ENCODE data around the gene GNB4. TPM values are rescaled to one million over a fixed set of nuclear protein-coding genes. Genes with fewer than 3 reads are reported as not detected.

The GNB4 gene
- total RNA-seq: 100 to 1,000 TPM in 1 of 4 donors, 10 to 100 TPM in 3; 74.2 to 158 (median 82.1) TPM

- Histone ChIP-seq H3K4me3 (peak within 1 kb of the TSS; percentile 63 to 79), H3K27ac (peak within 1 kb of the TSS; percentile 80 to 98 (median 96)), H3K4me1 (peaks cover 27 to 48% (median 30%) of the 10 kb centered on the region in 3 donors), H3K9me3 (no peaks in the 10 kb centered on the region), H3K36me3 (no peaks in the 10 kb centered on the region), H3K27me3 (no peaks in the 10 kb centered on the region)
- TF ChIP-seq CTCF (IDR thresholded peaks at IDR 0.05) (peak in 1 of 4 experiments; percentile 12), POLR2A (IDR thresholded peaks at IDR 0.05) (peak; percentile 78 to 82), EP300 (IDR thresholded peaks at IDR 0.05) (no peak), POLR2AphosphoS5 (IDR thresholded peaks at IDR 0.05) (peak; percentile 34)
- peak; percentile 95 for ATAC-seq
- 0 to 1% methylated on average over 9 to 18 of the region's 90 CpGs for WGBS, 2 donors (ENCODE audit: low coverage in 1 of 2)
These were observed at the start of gene GNB4 for GRCh38 chr3:179451265-179452175. TSS of gene GNB4 (minus strand) at chr3:179451470. CDS start at chr3:179426200, 25,270 bp downstream.

- no peaks in the 10 kb centered on the region for H3K27me3 ChIP-seq
- no peak for ATAC-seq
- H3K27ac ChIP-seq: no peak overlapping the region
- TF ChIP-seq CTCF (IDR thresholded peaks at IDR 0.05) (no peak), EP300 (IDR thresholded peaks at IDR 0.05) (no peak), POLR2A (IDR thresholded peaks at IDR 0.05) (no peak), POLR2AphosphoS5 (IDR thresholded peaks at IDR 0.05) (no peak)
- H3K36me3 ChIP-seq: no peaks in the 10 kb centered on the region
- no peaks in the 10 kb centered on the region for H3K4me1 ChIP-seq
- H3K9me3 ChIP-seq: peaks cover 0 to 61% (median 4%) of the 10 kb centered on the region in 3 donors
- no peak overlapping the region for H3K4me3 ChIP-seq
These were observed 44.2 kb upstream of the GNB4 start for GRCh38 chr3:179495483-179495882.

GRCh38 chr3:179493260-179493659, 42.0 kb upstream of the GNB4 start:
- peaks cover 0 to 61% (median 4%) of the 10 kb centered on the region in 3 donors for H3K9me3 ChIP-seq
- no peak overlapping the region for H3K4me3 ChIP-seq
- H3K4me1 ChIP-seq: no peaks in the 10 kb centered on the region
- H3K27me3 ChIP-seq: no peaks in the 10 kb centered on the region
- ATAC-seq: no peak
- no peaks in the 10 kb centered on the region for H3K36me3 ChIP-seq
- TF ChIP-seq POLR2AphosphoS5 (IDR thresholded peaks at IDR 0.05): no peak
- no peak overlapping the region for H3K27ac ChIP-seq

- Histone ChIP-seq H3K9me3 (peaks cover 0 to 20% (median 0%) of the 10 kb centered on the region in 3 donors), H3K27me3 (no peaks in the 10 kb centered on the region), H3K27ac (no peak overlapping the region), H3K4me1 (no peaks in the 10 kb centered on the region), H3K36me3 (no peaks in the 10 kb centered on the region), H3K4me3 (no peak overlapping the region)
- ATAC-seq: no peak
- TF ChIP-seq POLR2AphosphoS5 (IDR thresholded peaks at IDR 0.05) (no peak), POLR2A (IDR thresholded peaks at IDR 0.05) (no peak), EP300 (IDR thresholded peaks at IDR 0.05) (no peak), CTCF (IDR thresholded peaks at IDR 0.05) (no peak)
These were observed 36.9 kb upstream of the GNB4 start for GRCh38 chr3:179488213-179488612.

GRCh38 chr3:179486806-179487205, 35.5 kb upstream of the GNB4 start:
- TF ChIP-seq POLR2AphosphoS5 (IDR thresholded peaks at IDR 0.05) (no peak), POLR2A (IDR thresholded peaks at IDR 0.05) (no peak), EP300 (IDR thresholded peaks at IDR 0.05) (no peak), CTCF (IDR thresholded peaks at IDR 0.05) (no peak)
- no peak overlapping the region for H3K27ac ChIP-seq
- ATAC-seq: no peak
- peaks cover 0 to 5% (median 0%) of the 10 kb centered on the region in 3 donors for H3K9me3 ChIP-seq
- no peak overlapping the region for H3K4me3 ChIP-seq
- no peaks in the 10 kb centered on the region for H3K4me1 ChIP-seq
- 78 to 84% methylated on average over 3 of the region's 3 CpGs for WGBS, 2 donors (ENCODE audit: low coverage in 1 of 2)
- H3K36me3 ChIP-seq: no peaks in the 10 kb centered on the region
- no peaks in the 10 kb centered on the region for H3K27me3 ChIP-seq

Data from gastroesophageal sphincter (tissue), 4 donors.